OCI-LY7 (cell line): Measurements from ENCODE around the gene ARRDC1. TPM values are rescaled to one million over a fixed set of nuclear protein-coding genes. Genes with fewer than 3 reads are reported as not detected.

Experiments
- BruUV-seq: library from RNA; stranded (reverse); fragments of 400-500 nt; replicated peaks from 2 replicates; lab custom pipeline; 2021; lab: Mats Ljungman, UMichigan
- CTCF ChIA-PET: fragments of 300-600 bp; sonication (Branson Sonifier 250); formaldehyde crosslinking; loops from one replicate; lab custom pipeline; 2022; ENCODE audit warnings: antibody characterized with exemption; ENCODE audit not compliant: unreplicated experiment; lab: Charles Lee
- POLR2A ChIA-PET: fragments of 300-600 bp; sonication (Branson Sonifier 250); formaldehyde crosslinking; loops from one replicate; lab custom pipeline; 2022; ENCODE audit warnings: antibody characterized with exemption; lab: Charles Lee
- DNase-seq: peaks from one replicate; pipeline ENCODE4 v3.0.0-alpha.2; 2015; ENCODE audit warnings: low spot score
- H2AFZ ChIP-seq: fragments of 200-600 bp; sonication (generic), shearing (Covaris generic); 2 replicates; pipeline ENCODE4 v1.6.1; 2014; ENCODE audit warnings: mild to moderate bottlenecking, antibody characterized with exemption, low read length, moderate library complexity
- H3K27ac ChIP-seq: fragments of 200-600 bp; sonication (generic); 2 replicates; pipeline ENCODE4 v1.5.1; 2014; ENCODE audit warnings: mixed run types, low read depth, mild to moderate bottlenecking, moderate library complexity, low read length, inconsistent platforms; ENCODE audit not compliant: poor library complexity, severe bottlenecking
- H3K36me3 ChIP-seq: fragments of 200-600 bp; sonication (generic); 2 replicates; pipeline ENCODE4 v1.6.1; 2014; ENCODE audit warnings: mild to moderate bottlenecking, antibody characterized with exemption, low read length, moderate library complexity, mixed read lengths; ENCODE audit not compliant: insufficient read depth
- H3K4me1 ChIP-seq: fragments of 200-600 bp; sonication (generic); 2 replicates; pipeline ENCODE4 v1.5.1; 2014; ENCODE audit warnings: mild to moderate bottlenecking, low read length; ENCODE audit not compliant: insufficient read depth, poor library complexity, severe bottlenecking
- H3K4me2 ChIP-seq: fragments of 200-600 bp; sonication (generic); 2 replicates; pipeline ENCODE4 v1.6.1; 2014; ENCODE audit warnings: mild to moderate bottlenecking, low read length
- H3K4me3 ChIP-seq: fragments of 200-600 bp; sonication (generic); 2 replicates; pipeline ENCODE4 v1.5.1; 2014; ENCODE audit warnings: mild to moderate bottlenecking, low read depth, low read length; ENCODE audit not compliant: poor library complexity, severe bottlenecking
- H3K79me2 ChIP-seq: fragments of 200-600 bp; sonication (generic); 2 replicates; pipeline ENCODE4 v1.6.1; 2016; ENCODE audit warnings: low read depth, mild to moderate bottlenecking, low read length, moderate library complexity, mixed read lengths; ENCODE audit not compliant: insufficient read depth
- H3K9me2 ChIP-seq: fragments of 200-600 bp; sonication (generic); 2 replicates; pipeline ENCODE4 v1.6.1; 2016; ENCODE audit warnings: mild to moderate bottlenecking, low read length, mixed read lengths; ENCODE audit not compliant: insufficient read depth
- H3K9me3 ChIP-seq: fragments of 200-600 bp; sonication (generic); 2 replicates; pipeline ENCODE4 v1.6.1; 2014; ENCODE audit warnings: mild to moderate bottlenecking, mixed run types, low read length, mixed read lengths
- H4K20me1 ChIP-seq: fragments of 200-600 bp; sonication (generic); 2 replicates; pipeline ENCODE4 v1.6.1; 2014; ENCODE audit warnings: mild to moderate bottlenecking, antibody characterized with exemption, low read length, moderate library complexity, mixed read lengths; ENCODE audit not compliant: insufficient read depth
- EZH2phosphoT487 ChIP-seq: fragments of 200-600 bp; sonication (generic); IDR thresholded peaks from 2 replicates; pipeline ENCODE4 v1.6.1; 2018; ENCODE audit warnings: low read depth, borderline replicate concordance, mild to moderate bottlenecking, mixed run types, antibody characterized with exemption, low read length, moderate library complexity, mixed read lengths
- intact Hi-C: fragments of 100-400 bp; cut with micrococcal nuclease; formaldehyde crosslinking; loops from one replicate; pipeline ENCODE4 v1.10.0; 2022; ENCODE audit not compliant: unreplicated experiment
- total RNA-seq, 2 experiments: library from RNA; depleted of rRNA in 1 of 2; stranded (reverse); fragments of >200 nt in 1 of 2; shearing (Covaris generic) in 1 of 2; gene quantifications; 2 replicates each; pipeline ENCODE4 v1.2.3, GENCODE V29; 2014 to 2022
- TF ChIP-seq, protein P1 (sequence below): fragments of 200-600 bp; sonication (generic); conservative IDR thresholded peaks from 2 replicates; pipeline ENCODE4 v1.5.1; 2014; ENCODE audit warnings: mild to moderate bottlenecking, antibody characterized with exemption, low read length, moderate library complexity, mixed read lengths

ARRDC1 gene
- total RNA-seq, 2 experiments from 2014 or later: 59.6 to 70.3 TPM

DNA sequence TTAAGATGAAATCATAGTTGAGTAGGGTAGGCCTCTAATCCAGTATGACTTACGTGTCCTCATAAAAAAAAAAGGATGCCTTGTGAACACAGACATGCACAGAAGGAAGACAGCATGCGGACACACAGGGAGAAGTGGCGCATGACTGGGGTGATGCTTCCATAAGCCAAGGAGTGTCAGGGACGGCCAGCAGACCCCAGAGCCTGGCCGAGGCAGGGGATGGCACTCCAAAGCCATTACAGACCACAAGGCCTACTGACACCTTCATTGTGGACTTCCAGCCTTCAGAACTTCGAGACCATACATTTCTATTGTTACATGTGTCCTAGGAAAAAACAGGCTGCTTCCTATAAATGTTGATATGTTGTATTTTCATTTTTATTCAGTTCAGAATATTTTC is 33.2 kb downstream of the ARRDC1 start:
- H3K4me1 ChIP-seq: peaks cover 44% of the 10 kb centered on the region
- TF ChIP-seq EZH2phosphoT487: no peak
- TF ChIP-seq, protein P1, sequence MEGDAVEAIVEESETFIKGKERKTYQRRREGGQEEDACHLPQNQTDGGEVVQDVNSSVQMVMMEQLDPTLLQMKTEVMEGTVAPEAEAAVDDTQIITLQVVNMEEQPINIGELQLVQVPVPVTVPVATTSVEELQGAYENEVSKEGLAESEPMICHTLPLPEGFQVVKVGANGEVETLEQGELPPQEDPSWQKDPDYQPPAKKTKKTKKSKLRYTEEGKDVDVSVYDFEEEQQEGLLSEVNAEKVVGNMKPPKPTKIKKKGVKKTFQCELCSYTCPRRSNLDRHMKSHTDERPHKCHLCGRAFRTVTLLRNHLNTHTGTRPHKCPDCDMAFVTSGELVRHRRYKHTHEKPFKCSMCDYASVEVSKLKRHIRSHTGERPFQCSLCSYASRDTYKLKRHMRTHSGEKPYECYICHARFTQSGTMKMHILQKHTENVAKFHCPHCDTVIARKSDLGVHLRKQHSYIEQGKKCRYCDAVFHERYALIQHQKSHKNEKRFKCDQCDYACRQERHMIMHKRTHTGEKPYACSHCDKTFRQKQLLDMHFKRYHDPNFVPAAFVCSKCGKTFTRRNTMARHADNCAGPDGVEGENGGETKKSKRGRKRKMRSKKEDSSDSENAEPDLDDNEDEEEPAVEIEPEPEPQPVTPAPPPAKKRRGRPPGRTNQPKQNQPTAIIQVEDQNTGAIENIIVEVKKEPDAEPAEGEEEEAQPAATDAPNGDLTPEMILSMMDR: no peak
- BruUV-seq: no TSS peak
- POLR2A ChIA-PET: interaction anchor here (0.8 kb wide), 1 partner anchor 23 kb away, joined by 3 read pairs; no protein-coding TSS in a partner anchor
- DNase-seq: no peak
- peak overlapping the region; percentile 31 for H3K4me3 ChIP-seq
- H3K27ac ChIP-seq: no peak overlapping the region
- no peak overlapping the region for H2AFZ ChIP-seq
- H3K4me2 ChIP-seq: peak overlapping the region; percentile 63
- intact Hi-C loops: no loop called here
- H4K20me1 ChIP-seq: 0 out of 2 replicates have a peak, but pooled peaks cover 13% of the 10 kb centered on the region
- no peaks in the 10 kb centered on the region for H3K9me2 ChIP-seq
- no peaks in the 10 kb centered on the region for H3K9me3 ChIP-seq
- peaks cover 61% of the 10 kb centered on the region for H3K36me3 ChIP-seq
- CTCF ChIA-PET: no interaction called here
- peaks cover 100% of the 10 kb centered on the region for H3K79me2 ChIP-seq

DNA sequence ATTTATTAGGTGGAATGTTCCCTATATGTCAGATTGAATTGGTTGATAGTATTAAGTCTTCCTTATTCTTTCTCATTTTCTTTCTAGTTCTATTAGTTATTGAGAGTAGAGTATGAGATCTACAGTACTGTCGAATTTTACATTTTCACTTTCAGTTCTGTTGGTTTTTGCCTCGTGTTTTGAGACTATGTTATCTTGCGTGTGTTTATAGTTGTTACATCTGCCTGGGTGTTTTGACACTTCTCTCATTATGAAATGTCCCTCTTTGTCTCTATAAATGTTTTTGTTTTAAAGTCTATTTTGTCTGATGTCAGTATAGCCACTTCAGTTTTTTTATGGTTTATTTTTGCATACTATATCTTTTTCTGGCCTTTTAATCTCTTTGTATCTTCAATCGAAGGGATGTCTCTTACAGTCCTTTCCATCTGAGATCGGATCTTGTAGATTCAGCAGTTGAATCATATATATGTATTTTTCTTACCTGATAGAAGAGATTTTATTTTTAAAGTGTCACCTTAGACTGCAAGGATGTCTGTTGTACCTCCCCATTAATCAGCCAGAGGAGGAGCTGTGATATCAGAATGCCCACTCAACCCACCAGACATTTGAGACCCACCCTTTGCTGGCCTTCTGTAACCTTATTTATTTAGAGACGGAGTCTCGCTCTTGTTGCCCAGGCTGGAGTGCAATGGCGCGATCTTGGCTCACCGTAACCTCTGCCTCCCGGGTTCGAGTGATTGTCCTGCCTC is 34.0 kb downstream of the ARRDC1 start:
- no peaks in the 10 kb centered on the region for H3K9me2 ChIP-seq
- peaks cover 36% of the 10 kb centered on the region for H3K4me1 ChIP-seq
- peak overlapping the region; percentile 31 for H3K4me3 ChIP-seq
- no TSS peak for BruUV-seq
- TF ChIP-seq, protein P1: no peak
- TF ChIP-seq EZH2phosphoT487: no peak
- DNase-seq: no peak
- intact Hi-C loops: no loop called here
- POLR2A ChIA-PET: interaction anchor here (1.3 kb wide), 1 partner anchor 27 kb away, joined by 3 read pairs; no protein-coding TSS in a partner anchor
- no peaks in the 10 kb centered on the region for H3K9me3 ChIP-seq
- H3K79me2 ChIP-seq: peaks cover 100% of the 10 kb centered on the region
- CTCF ChIA-PET: no interaction called here
- H3K4me2 ChIP-seq: peak overlapping the region; percentile 63
- H3K27ac ChIP-seq: peak overlapping the region; percentile 13
- H3K36me3 ChIP-seq: peaks cover 69% of the 10 kb centered on the region
- H2AFZ ChIP-seq: no peak overlapping the region
- 0 out of 2 replicates have a peak, but pooled peaks cover 13% of the 10 kb centered on the region for H4K20me1 ChIP-seq

DNA sequence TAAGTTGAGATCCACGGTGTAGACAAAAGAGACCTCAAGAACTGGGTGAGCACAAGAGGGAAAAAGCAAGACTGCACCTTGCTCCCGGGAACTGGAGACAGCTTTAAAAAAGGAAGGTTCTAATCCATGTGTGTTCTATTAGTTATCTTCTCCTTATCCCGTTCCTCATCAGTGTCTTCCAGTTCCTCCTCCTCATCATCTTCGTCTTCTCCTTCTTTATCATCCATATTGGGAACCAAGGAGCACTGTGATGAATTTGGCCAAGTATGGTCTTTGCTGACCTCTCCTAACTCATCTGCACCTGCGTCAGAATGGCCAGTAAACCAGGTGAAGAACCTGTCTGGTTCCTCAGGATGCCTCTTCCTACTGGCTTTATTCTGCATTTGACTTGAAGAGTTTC is 35.4 kb downstream of the ARRDC1 start:
- no TSS peak for BruUV-seq
- TF ChIP-seq, protein P1: no peak
- no peak for TF ChIP-seq EZH2phosphoT487
- Histone ChIP-seq H3K9me3 (no peaks in the 10 kb centered on the region), H3K79me2 (peaks cover 100% of the 10 kb centered on the region), H3K9me2 (no peaks in the 10 kb centered on the region), H3K4me3 (no peak overlapping the region), H3K27ac (peak overlapping the region; percentile 1), H3K4me1 (peaks cover 43% of the 10 kb centered on the region), H3K36me3 (peaks cover 76% of the 10 kb centered on the region), H4K20me1 (0 out of 2 replicates have a peak, but pooled peaks cover 13% of the 10 kb centered on the region), H3K4me2 (no peak overlapping the region), H2AFZ (no peak overlapping the region)
- CTCF ChIA-PET: no interaction called here
- no peak for DNase-seq
- POLR2A ChIA-PET: interaction anchor here (1.3 to 2.1 kb wide), 2 partner anchors 26 to 34 kb away, joined by 3 to 12 read pairs; no protein-coding TSS in a partner anchor
- intact Hi-C loops: no loop called here
